ENCODE measurements around the gene DNPEP. TPM values are rescaled to one million over a fixed set of nuclear protein-coding genes. Genes with fewer than 3 reads are reported as not detected.

DNPEP gene
- total RNA-seq, 1 experiment from 2014 or later: 81.3 TPM

GRCh38 chr2:219401606-219402005 lies 13.9 kb upstream of the DNPEP start:
- no peaks in the 10 kb centered on the region for H3K9me3 Mint-ChIP-seq (ENCODE audit: unreplicated experiment)
- intact Hi-C loops (cut with micrococcal nuclease): loop anchor here (2.0 to 5.0 kb wide), 2 partner anchors 241 to 286 kb away; no protein-coding TSS in a partner anchor
- no peak for TF ChIP-seq CTCF (IDR thresholded peaks at IDR 0.05; ENCODE audit: unreplicated experiment)
- H3K27me3 Mint-ChIP-seq (ENCODE audit: insufficient read depth, unreplicated experiment): no peaks in the 10 kb centered on the region
- no peaks in the 10 kb centered on the region for H3K4me1 Mint-ChIP-seq (ENCODE audit: insufficient read depth, unreplicated experiment)
- BruUV-seq (replicated peaks): no TSS peak
- ChIA-PET CTCF (interaction anchor here (0.6 to 9.1 kb wide), 31 partner anchors 8 to 304 kb away, joined by 3 to 287 read pairs (median 6); partner anchors contain the start of genes DES and DNPEP), POLR2A (no interaction called here)
- no peak overlapping the region for H3K27ac Mint-ChIP-seq (ENCODE audit: low read depth, unreplicated experiment)
- no peak for DNase-seq (ENCODE audit: unreplicated experiment)
- H3K4me3 Mint-ChIP-seq (ENCODE audit: unreplicated experiment): no peak overlapping the region
- no peaks in the 10 kb centered on the region for H3K36me3 Mint-ChIP-seq (ENCODE audit: insufficient read depth, unreplicated experiment)

GRCh38 chr2:219400562-219400961 lies 12.8 kb upstream of the DNPEP start:
- no peak for DNase-seq (ENCODE audit: unreplicated experiment)
- H3K27me3 Mint-ChIP-seq (ENCODE audit: insufficient read depth, unreplicated experiment): no peaks in the 10 kb centered on the region
- H3K4me3 Mint-ChIP-seq (ENCODE audit: unreplicated experiment): no peak overlapping the region
- H3K27ac Mint-ChIP-seq (ENCODE audit: low read depth, unreplicated experiment): no peak overlapping the region
- ChIA-PET POLR2A (no interaction called here), CTCF (interaction anchor here (0.5 to 9.1 kb wide), 10 partner anchors 10 to 342 kb away, joined by 3 to 287 read pairs (median 4); no protein-coding TSS in a partner anchor)
- BruUV-seq (replicated peaks): no TSS peak
- no peak for TF ChIP-seq CTCF (IDR thresholded peaks at IDR 0.05; ENCODE audit: unreplicated experiment)
- H3K4me1 Mint-ChIP-seq (ENCODE audit: insufficient read depth, unreplicated experiment): no peaks in the 10 kb centered on the region
- intact Hi-C loops (cut with micrococcal nuclease): loop anchor here (5.0 kb wide), 1 partner anchor 287 kb away; no protein-coding TSS in a partner anchor
- H3K36me3 Mint-ChIP-seq (ENCODE audit: insufficient read depth, unreplicated experiment): no peaks in the 10 kb centered on the region
- no peaks in the 10 kb centered on the region for H3K9me3 Mint-ChIP-seq (ENCODE audit: unreplicated experiment)

- Mint-ChIP-seq H3K4me1 (ENCODE audit: insufficient read depth, unreplicated experiment) (no peaks in the 10 kb centered on the region), H3K36me3 (ENCODE audit: insufficient read depth, unreplicated experiment) (no peaks in the 10 kb centered on the region), H3K27ac (ENCODE audit: low read depth, unreplicated experiment) (no peak overlapping the region), H3K9me3 (ENCODE audit: unreplicated experiment) (no peaks in the 10 kb centered on the region), H3K27me3 (ENCODE audit: insufficient read depth, unreplicated experiment) (no peaks in the 10 kb centered on the region), H3K4me3 (ENCODE audit: unreplicated experiment) (no peak overlapping the region)
- ChIA-PET CTCF (interaction anchor here (0.5 to 9.1 kb wide), 6 partner anchors 9 to 243 kb away, joined by 3 to 287 read pairs (median 4); no protein-coding TSS in a partner anchor), POLR2A (interaction anchor here (0.9 kb wide), 1 partner anchor 197 kb away, joined by 3 read pairs; no protein-coding TSS in a partner anchor)
- TF ChIP-seq CTCF (IDR thresholded peaks at IDR 0.05; ENCODE audit: unreplicated experiment): no peak
- intact Hi-C loops (cut with micrococcal nuclease): loop anchor here (5.0 kb wide), 1 partner anchor 287 kb away; no protein-coding TSS in a partner anchor
- no TSS peak for BruUV-seq (replicated peaks)
- DNase-seq (ENCODE audit: unreplicated experiment): no peak
Observed at GRCh38 chr2:219399716-219400478, 12.2 kb upstream of the DNPEP start.

- ChIA-PET CTCF (interaction anchor here (0.6 to 9.1 kb wide), 4 partner anchors 10 to 1876 kb away, joined by 3 to 287 read pairs (median 3); no protein-coding TSS in a partner anchor), POLR2A (interaction anchor here (0.7 to 2.2 kb wide), 3 partner anchors 10 to 198 kb away, joined by 3 to 6 read pairs (median 3); partner anchors contain the start of gene DNPEP)
- Mint-ChIP-seq H3K27me3 (ENCODE audit: insufficient read depth, unreplicated experiment) (no peaks in the 10 kb centered on the region), H3K4me1 (ENCODE audit: insufficient read depth, unreplicated experiment) (no peaks in the 10 kb centered on the region), H3K27ac (ENCODE audit: low read depth, unreplicated experiment) (no peak overlapping the region), H3K4me3 (ENCODE audit: unreplicated experiment) (no peak overlapping the region), H3K36me3 (ENCODE audit: insufficient read depth, unreplicated experiment) (no peaks in the 10 kb centered on the region), H3K9me3 (ENCODE audit: unreplicated experiment) (no peaks in the 10 kb centered on the region)
- DNase-seq (ENCODE audit: unreplicated experiment): no peak
- intact Hi-C loops (cut with micrococcal nuclease): no loop called here
- TF ChIP-seq CTCF (IDR thresholded peaks at IDR 0.05; ENCODE audit: unreplicated experiment): no peak
- BruUV-seq (replicated peaks): no TSS peak
Observed at GRCh38 chr2:219398721-219399363, 11.1 kb upstream of the DNPEP start.

Data from MCF 10A (cell line).